Endodermal cell (in vitro differentiated cells): ENCODE measurements around the gene GABARAPL2. TPM values are rescaled to one million over a fixed set of nuclear protein-coding genes. Genes with fewer than 3 reads are reported as not detected.

Experiments
- DNase-seq: peaks from one replicate; pipeline ENCODE4 v3.0.0-alpha.2; 2017
- H3K27ac ChIP-seq: 2 replicates; pipeline ENCODE4 v1.5.1; 2013; ENCODE audit warnings: mild to moderate bottlenecking, low read depth, low read length, moderate library complexity
- H3K27me3 ChIP-seq: 2 replicates; pipeline ENCODE4 v1.6.1; 2013; ENCODE audit warnings: mild to moderate bottlenecking, low read length, moderate library complexity; ENCODE audit not compliant: insufficient read depth, control insufficient read depth, poor library complexity, severe bottlenecking
- H3K36me3 ChIP-seq: 2 replicates; pipeline ENCODE4 v1.7.0; 2013; ENCODE audit warnings: mild to moderate bottlenecking, low read length, moderate library complexity; ENCODE audit not compliant: control insufficient read depth, insufficient read depth
- H3K4me1 ChIP-seq: one replicate; pipeline ENCODE4 v1.7.0; 2013; ENCODE audit warnings: low read length; ENCODE audit not compliant: control insufficient read depth, insufficient read depth
- H3K4me3 ChIP-seq: 2 replicates; pipeline ENCODE4 v1.5.1; 2013; ENCODE audit warnings: mild to moderate bottlenecking, low read length, moderate library complexity
- H3K9ac ChIP-seq: 2 replicates; pipeline ENCODE4 v1.6.1; 2013; ENCODE audit warnings: mild to moderate bottlenecking, low read length, moderate library complexity; ENCODE audit not compliant: poor library complexity, severe bottlenecking; ENCODE audit errors: extremely low read depth
- H3K9me3 ChIP-seq: 2 replicates; pipeline ENCODE4 v1.6.1; 2013; ENCODE audit warnings: mild to moderate bottlenecking, low read length, moderate library complexity; ENCODE audit not compliant: control insufficient read depth
- H3K27ac Mint-ChIP-seq: 2 replicates; pipeline ENCODE4 v1.8.0; 2020; ENCODE audit warnings: mixed read lengths
- H3K27me3 Mint-ChIP-seq: 2 replicates; pipeline ENCODE4 v1.8.0; 2021; ENCODE audit warnings: mild to moderate bottlenecking, mixed read lengths; ENCODE audit not compliant: insufficient read depth
- H3K36me3 Mint-ChIP-seq: 2 replicates; pipeline ENCODE4 v1.8.0; 2020; ENCODE audit warnings: low read depth, mixed read lengths
- H3K4me1 Mint-ChIP-seq: 2 replicates; pipeline ENCODE4 v1.8.0; 2020; ENCODE audit warnings: mixed read lengths
- H3K4me3 Mint-ChIP-seq: 2 replicates; pipeline ENCODE4 v1.8.0; 2020; ENCODE audit warnings: mild to moderate bottlenecking, moderate library complexity, mixed read lengths
- H3K9me3 Mint-ChIP-seq: 2 replicates; pipeline ENCODE4 v1.8.0; 2020; ENCODE audit warnings: mild to moderate bottlenecking, mixed read lengths
- WGBS, 2 experiments: methylation state at CpG; one replicate each; pipeline versions ENCODE4 v1.1.5 to v1.1.7; 2013; ENCODE audit warnings: missing lambda C conversion rate in 2 of 2, mixed read lengths in 1 of 2; ENCODE audit not compliant: insufficient coverage in 1 of 2, insufficient read length in 1 of 2; 5-methylcytosine and 5-hydroxymethylcytosine counted together
- total RNA-seq, 2 donors: library from RNA; stranded (reverse); fragmentation: NEBNext Ultra II Directional in 1 of 2; extraction: Animal tissue kit (Norgen Biotek cat#: 25700) in 1 of 2; gene quantifications; 2 replicates in 1 of 2; 3 replicates in 1 of 2; pipeline ENCODE4 v1.2.1, GENCODE V29; 2021
- TF ChIP-seq, protein P1 (sequence below): fragments of 200-600 bp; sonication (generic); conservative IDR thresholded peaks from 2 replicates; pipeline ENCODE4 v1.5.0; 2021; ENCODE audit warnings: antibody characterized with exemption, mild to moderate bottlenecking

Gene GABARAPL2
- total RNA-seq, 2 donors from 2014 or later = 72.8 to 78.5 TPM

DNA sequence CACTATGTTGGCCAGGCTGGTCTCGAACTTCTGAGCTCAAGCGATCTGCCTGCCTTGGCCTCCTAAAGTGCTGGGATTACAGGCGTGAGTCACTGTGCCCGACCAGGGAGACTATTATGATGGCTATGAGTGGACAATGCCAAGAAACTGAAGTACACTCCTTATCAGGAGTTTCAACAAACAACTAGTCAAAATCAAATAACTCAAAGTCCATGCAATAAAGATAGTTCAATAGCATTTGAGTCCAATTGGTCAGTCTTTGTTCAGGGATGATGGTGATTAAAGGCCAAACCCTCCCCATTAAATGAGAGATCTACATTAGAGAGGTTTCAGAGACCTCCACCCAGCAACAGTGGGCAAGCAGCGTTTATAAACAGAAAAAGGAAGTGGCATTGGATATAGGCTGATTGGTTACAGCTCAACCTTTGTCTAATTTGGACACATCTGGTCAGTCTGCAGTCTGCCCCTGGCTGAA is 38.3 kb upstream of the GABARAPL2 start:
- Histone ChIP-seq H3K36me3 (no peaks in the 10 kb centered on the region), H3K4me1 (no peaks in the 10 kb centered on the region), H3K27me3 (no peaks in the 10 kb centered on the region), H3K9ac (no peak overlapping the region), H3K9me3 (no peaks in the 10 kb centered on the region), H3K27ac (no peak overlapping the region), H3K4me3 (no peak overlapping the region)
- no peak for DNase-seq
- TF ChIP-seq, protein P1, sequence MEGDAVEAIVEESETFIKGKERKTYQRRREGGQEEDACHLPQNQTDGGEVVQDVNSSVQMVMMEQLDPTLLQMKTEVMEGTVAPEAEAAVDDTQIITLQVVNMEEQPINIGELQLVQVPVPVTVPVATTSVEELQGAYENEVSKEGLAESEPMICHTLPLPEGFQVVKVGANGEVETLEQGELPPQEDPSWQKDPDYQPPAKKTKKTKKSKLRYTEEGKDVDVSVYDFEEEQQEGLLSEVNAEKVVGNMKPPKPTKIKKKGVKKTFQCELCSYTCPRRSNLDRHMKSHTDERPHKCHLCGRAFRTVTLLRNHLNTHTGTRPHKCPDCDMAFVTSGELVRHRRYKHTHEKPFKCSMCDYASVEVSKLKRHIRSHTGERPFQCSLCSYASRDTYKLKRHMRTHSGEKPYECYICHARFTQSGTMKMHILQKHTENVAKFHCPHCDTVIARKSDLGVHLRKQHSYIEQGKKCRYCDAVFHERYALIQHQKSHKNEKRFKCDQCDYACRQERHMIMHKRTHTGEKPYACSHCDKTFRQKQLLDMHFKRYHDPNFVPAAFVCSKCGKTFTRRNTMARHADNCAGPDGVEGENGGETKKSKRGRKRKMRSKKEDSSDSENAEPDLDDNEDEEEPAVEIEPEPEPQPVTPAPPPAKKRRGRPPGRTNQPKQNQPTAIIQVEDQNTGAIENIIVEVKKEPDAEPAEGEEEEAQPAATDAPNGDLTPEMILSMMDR = no peak
- H3K4me3 Mint-ChIP-seq = no peak overlapping the region
- no peak overlapping the region for H3K27ac Mint-ChIP-seq
- no peaks in the 10 kb centered on the region for H3K4me1 Mint-ChIP-seq
- H3K27me3 Mint-ChIP-seq = no peaks in the 10 kb centered on the region
- 97% methylated on average over 5 of the region's 5 CpGs; no CpG with 5 or more reads in 1 of the 2 experiments for WGBS, 2 experiments
- no peaks in the 10 kb centered on the region for H3K36me3 Mint-ChIP-seq
- no peaks in the 10 kb centered on the region for H3K9me3 Mint-ChIP-seq

DNA sequence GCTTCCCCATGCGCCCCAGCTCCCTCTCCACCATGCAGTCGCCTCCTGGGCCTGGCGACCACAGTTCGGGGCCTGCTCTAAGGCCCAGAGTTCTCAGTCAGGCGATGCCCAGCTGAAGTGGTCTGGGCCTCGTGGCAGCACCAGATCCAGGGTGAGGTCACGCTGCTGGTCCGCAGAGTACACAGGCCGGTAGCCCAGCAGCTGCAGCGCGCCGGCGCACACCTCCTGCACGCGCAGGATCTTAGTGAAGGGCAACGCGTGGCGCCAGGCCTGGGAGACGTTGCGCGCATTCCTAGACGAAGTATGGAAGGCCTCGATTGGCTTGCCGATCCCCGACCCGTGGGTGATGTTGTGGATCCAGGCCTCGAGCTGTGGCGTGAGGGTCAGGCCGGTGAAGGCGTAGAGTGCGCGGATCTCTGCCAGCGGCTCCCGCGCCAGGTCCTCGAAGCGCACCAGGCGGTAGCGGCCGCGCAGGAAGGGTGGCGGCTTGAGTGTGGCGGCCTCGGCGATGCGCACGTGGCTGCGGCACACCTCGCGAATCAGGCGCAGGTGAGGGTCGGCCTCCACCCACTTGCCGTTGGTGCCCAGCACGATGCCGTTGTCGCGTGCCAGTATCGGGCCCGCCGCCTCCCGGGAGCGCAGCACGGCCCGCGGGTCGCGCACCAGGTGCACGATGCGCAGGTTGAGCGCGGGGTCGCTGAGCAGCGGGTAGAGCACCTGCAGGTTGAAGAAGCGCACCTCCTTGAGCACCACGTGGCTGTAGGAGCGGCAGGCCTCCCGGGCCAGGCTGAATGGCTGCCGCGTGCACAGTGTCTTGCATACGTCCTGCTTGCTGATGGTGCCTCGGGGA is 36.9 kb upstream of the GABARAPL2 start:
- Mint-ChIP-seq H3K4me1 (no peaks in the 10 kb centered on the region), H3K36me3 (no peaks in the 10 kb centered on the region), H3K27ac (no peak overlapping the region), H3K9me3 (no peaks in the 10 kb centered on the region), H3K4me3 (no peak overlapping the region), H3K27me3 (no peaks in the 10 kb centered on the region)
- no peaks in the 10 kb centered on the region for H3K4me1 ChIP-seq
- H3K36me3 ChIP-seq = no peaks in the 10 kb centered on the region
- 95 to 96% methylated on average over 66 to 81 of the region's 81 CpGs for WGBS, 2 experiments
- TF ChIP-seq, protein P1 = no peak
- H3K4me3 ChIP-seq = no peak overlapping the region
- no peaks in the 10 kb centered on the region for H3K9me3 ChIP-seq
- DNase-seq = peak; percentile 41
- H3K27ac ChIP-seq = no peak overlapping the region
- H3K27me3 ChIP-seq = no peaks in the 10 kb centered on the region
- H3K9ac ChIP-seq = no peak overlapping the region

DNA sequence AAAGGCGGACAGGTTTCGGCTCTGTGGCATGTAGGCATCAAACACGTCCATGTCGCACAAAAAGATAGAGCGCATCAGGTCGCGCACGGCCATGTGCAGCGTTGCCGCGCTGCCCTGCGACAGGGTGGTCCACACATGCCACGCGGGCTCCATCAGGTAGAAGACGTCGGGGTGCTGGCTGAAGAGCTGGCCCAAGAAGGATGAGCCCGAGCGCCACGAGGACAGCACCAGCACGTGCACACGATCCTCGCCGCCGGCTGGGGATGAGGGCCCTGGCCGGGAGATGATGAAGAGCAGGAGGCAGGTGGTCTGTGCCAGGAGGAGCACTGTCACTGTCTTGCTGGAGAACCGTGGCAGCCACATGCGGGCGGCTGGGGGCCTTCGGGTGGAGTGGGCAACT is 36.2 kb upstream of the GABARAPL2 start:
- no peak overlapping the region for H3K27ac Mint-ChIP-seq
- no peaks in the 10 kb centered on the region for H3K27me3 Mint-ChIP-seq
- TF ChIP-seq, protein P1 = no peak
- no peaks in the 10 kb centered on the region for H3K36me3 Mint-ChIP-seq
- Histone ChIP-seq H3K27me3 (no peaks in the 10 kb centered on the region), H3K4me3 (no peak overlapping the region), H3K27ac (no peak overlapping the region), H3K36me3 (no peaks in the 10 kb centered on the region), H3K9me3 (no peaks in the 10 kb centered on the region), H3K4me1 (no peaks in the 10 kb centered on the region), H3K9ac (no peak overlapping the region)
- no peak overlapping the region for H3K4me3 Mint-ChIP-seq
- H3K4me1 Mint-ChIP-seq = no peaks in the 10 kb centered on the region
- DNase-seq = no peak
- WGBS, 2 experiments = 96% methylated on average over 25 to 29 of the region's 29 CpGs
- H3K9me3 Mint-ChIP-seq = no peaks in the 10 kb centered on the region
